Parathyroid adenoma (tissue), 2 donors: ENCODE measurements around the gene INCENP.

Experiments used
- H2AFZ ChIP-seq: fragments of 300-600 bp; sonication (generic); one replicate; pipeline ENCODE4 v1.7.0; 2017; ENCODE audit warnings: antibody characterized with exemption, mild to moderate bottlenecking
- H3K27ac ChIP-seq: fragments of 300-600 bp; sonication (generic); one replicate; pipeline ENCODE4 v1.7.0; 2017
- H3K27me3 ChIP-seq: fragments of 300-600 bp; sonication (generic); one replicate; pipeline ENCODE4 v1.7.0; 2017; ENCODE audit warnings: low read length; ENCODE audit not compliant: control insufficient read depth, insufficient read depth
- H3K36me3 ChIP-seq: fragments of 300-600 bp; sonication (generic); one replicate; pipeline ENCODE4 v1.7.0; 2017; ENCODE audit warnings: low read length; ENCODE audit not compliant: control insufficient read depth, insufficient read depth
- H3K4me1 ChIP-seq: fragments of 300-600 bp; sonication (generic); one replicate; pipeline ENCODE4 v1.7.0; 2017; ENCODE audit warnings: control low read depth
- H3K4me2 ChIP-seq: fragments of 300-600 bp; sonication (generic); one replicate; pipeline ENCODE4 v1.7.0; 2017; ENCODE audit warnings: low read length
- H3K4me3 ChIP-seq: fragments of 300-600 bp; sonication (generic); one replicate; pipeline ENCODE4 v1.7.0; 2017; ENCODE audit warnings: low read depth, low read length
- H3K79me2 ChIP-seq: fragments of 300-600 bp; sonication (generic); one replicate; pipeline ENCODE4 v1.7.0; 2017; ENCODE audit warnings: control low read depth
- H3K9ac ChIP-seq: fragments of 300-600 bp; sonication (generic); one replicate; pipeline ENCODE4 v1.7.0; 2017; ENCODE audit warnings: mild to moderate bottlenecking
- H3K9me3 ChIP-seq: fragments of 300-600 bp; sonication (generic); one replicate; pipeline ENCODE4 v1.7.0; 2017; ENCODE audit warnings: low read length; ENCODE audit not compliant: control insufficient read depth
- CTCF ChIP-seq: fragments of 300-600 bp; sonication (generic); IDR thresholded peaks from one replicate; pipeline ENCODE4 v1.7.0; 2017; ENCODE audit warnings: antibody characterized with exemption, mild to moderate bottlenecking
- donor health status: primary hyperparathyroidism.

INCENP gene

GRCh38 chr11:62146476-62147200 is 22.8 kb downstream of the INCENP start:
- no peaks in the 10 kb centered on the region for H3K27me3 ChIP-seq
- no peak overlapping the region for H3K9ac ChIP-seq
- no peaks in the 10 kb centered on the region for H3K79me2 ChIP-seq
- H3K36me3 ChIP-seq = no peaks in the 10 kb centered on the region
- no peak overlapping the region for H2AFZ ChIP-seq
- no peak overlapping the region for H3K4me3 ChIP-seq
- no peaks in the 10 kb centered on the region for H3K4me1 ChIP-seq
- no peaks in the 10 kb centered on the region for H3K9me3 ChIP-seq
- H3K27ac ChIP-seq = no peak overlapping the region
- TF ChIP-seq CTCF = no peak
- H3K4me2 ChIP-seq = no peak overlapping the region

GRCh38 chr11:62147545-62147944 is 23.7 kb downstream of the INCENP start:
- H3K4me1 ChIP-seq = no peaks in the 10 kb centered on the region
- H3K27me3 ChIP-seq = no peaks in the 10 kb centered on the region
- no peak overlapping the region for H2AFZ ChIP-seq
- no peak overlapping the region for H3K27ac ChIP-seq
- no peak overlapping the region for H3K4me2 ChIP-seq
- H3K4me3 ChIP-seq = no peak overlapping the region
- no peaks in the 10 kb centered on the region for H3K36me3 ChIP-seq
- TF ChIP-seq CTCF = no peak
- H3K9me3 ChIP-seq = no peaks in the 10 kb centered on the region
- H3K79me2 ChIP-seq = no peaks in the 10 kb centered on the region
- no peak overlapping the region for H3K9ac ChIP-seq

DNA sequence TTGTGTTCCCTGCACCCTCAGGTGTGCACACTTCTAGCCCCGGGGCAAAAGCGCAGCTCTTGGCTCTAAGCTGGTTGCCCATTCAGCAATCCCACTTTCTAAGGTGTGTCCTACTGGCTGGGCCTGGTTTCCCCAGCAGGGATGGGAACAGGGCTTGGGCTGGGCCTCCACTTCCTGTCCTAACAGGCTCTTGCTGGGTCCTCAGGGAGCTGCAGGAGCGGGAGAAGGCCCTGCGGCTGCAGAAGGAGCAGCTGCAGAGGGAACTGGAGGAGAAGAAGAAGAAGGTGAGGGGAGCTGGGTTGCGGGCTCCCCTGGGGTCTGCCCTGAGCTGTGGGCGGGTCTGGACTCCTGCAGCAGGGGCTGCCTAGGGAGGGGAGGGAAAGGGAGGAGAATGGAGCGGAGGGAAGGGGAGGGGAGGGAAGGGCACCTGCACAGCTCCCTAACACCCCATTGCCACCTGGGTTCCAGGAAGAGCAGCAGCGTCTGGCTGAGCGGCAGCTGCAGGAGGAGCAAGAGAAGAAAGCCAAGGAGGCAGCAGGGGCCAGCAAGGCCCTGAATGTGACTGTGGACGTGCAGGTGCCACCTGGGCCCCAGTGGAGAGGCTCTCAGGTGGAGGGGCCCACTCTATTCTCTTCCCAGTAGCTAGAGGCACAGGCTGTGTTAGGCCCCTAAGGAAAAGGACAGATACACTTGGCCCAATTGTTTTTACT is 24.6 kb downstream of the INCENP start:
- Histone ChIP-seq H3K4me3 (no peak overlapping the region), H3K4me1 (no peaks in the 10 kb centered on the region), H3K9me3 (no peaks in the 10 kb centered on the region), H3K79me2 (no peaks in the 10 kb centered on the region), H3K36me3 (no peaks in the 10 kb centered on the region), H2AFZ (no peak overlapping the region), H3K27ac (no peak overlapping the region), H3K9ac (no peak overlapping the region), H3K4me2 (no peak overlapping the region), H3K27me3 (no peaks in the 10 kb centered on the region)
- TF ChIP-seq CTCF = no peak

DNA sequence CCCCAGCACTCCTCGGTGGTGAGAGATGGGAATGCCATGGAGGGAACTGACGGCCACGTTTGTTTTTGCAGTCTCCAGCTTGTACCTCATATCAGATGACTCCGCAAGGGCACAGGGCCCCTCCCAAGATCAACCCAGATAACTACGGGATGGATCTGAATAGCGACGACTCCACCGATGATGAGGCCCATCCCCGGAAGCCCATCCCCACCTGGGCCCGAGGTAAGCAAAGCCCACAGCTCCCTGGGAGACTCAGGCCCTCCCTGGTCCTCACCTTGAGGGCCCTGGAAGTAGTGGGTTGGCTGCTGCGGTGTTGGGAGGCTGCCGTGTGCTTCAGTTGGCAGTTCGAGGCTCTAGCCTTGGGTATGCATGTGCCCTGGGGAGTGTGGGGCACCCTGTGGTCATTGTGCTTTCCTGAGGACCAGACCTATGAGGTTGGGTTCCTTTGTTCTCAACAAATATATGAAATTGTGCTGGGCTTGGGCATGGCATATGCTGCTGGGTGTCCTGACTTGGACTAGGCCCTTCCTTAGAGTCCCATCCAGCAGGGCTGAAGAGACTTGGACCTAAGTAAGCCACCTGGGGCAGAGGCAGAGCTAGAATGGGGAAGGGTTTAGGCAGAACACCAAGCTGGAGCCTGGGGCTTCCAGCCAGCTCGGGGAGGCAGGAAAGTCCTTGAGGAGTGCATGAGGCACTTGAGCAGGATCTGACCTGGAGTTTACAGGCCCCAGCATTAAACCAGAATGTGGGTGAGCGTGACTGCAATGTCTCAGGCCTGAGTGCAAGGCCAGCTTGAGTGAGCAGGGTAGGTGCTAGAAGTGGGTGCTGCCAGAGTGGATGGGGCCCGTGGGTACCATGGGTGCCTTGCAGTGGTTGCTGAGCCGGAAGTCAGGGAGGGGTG is 26.4 kb downstream of the INCENP start:
- Histone ChIP-seq H3K4me1 (no peaks in the 10 kb centered on the region), H3K4me2 (no peak overlapping the region), H3K27me3 (no peaks in the 10 kb centered on the region), H3K79me2 (no peaks in the 10 kb centered on the region), H3K27ac (no peak overlapping the region), H3K36me3 (no peaks in the 10 kb centered on the region), H2AFZ (no peak overlapping the region), H3K9ac (no peak overlapping the region), H3K9me3 (no peaks in the 10 kb centered on the region), H3K4me3 (no peak overlapping the region)
- TF ChIP-seq CTCF = no peak
